Stimulated activated naive CD8-positive, alpha-beta T cell treated with anti-CD3 and anti-CD28 coated beads, Interleukin-15, Interleukin-2, amounts not matched to agents 100 ng/mL and 50 ng/mL, for 24 hours (primary cell): ENCODE data around the gene LONP1.
"Not testable (repeated sequence)": the region's sequence is repeated elsewhere in the genome, so short reads cannot be mapped to it uniquely, and the experiment has no call there.

Source experiments
- H3K27ac Mint-ChIP-seq: one replicate; pipeline ENCODE4 v1.8.0; 2021; ENCODE audit warnings: mild to moderate bottlenecking, mixed read lengths
- H3K27me3 Mint-ChIP-seq: one replicate; pipeline ENCODE4 v1.8.0; 2021; ENCODE audit warnings: mixed read lengths
- H3K36me3 Mint-ChIP-seq: one replicate; pipeline ENCODE4 v1.8.0; 2021; ENCODE audit warnings: low read depth, mixed read lengths
- H3K4me1 Mint-ChIP-seq: one replicate; pipeline ENCODE4 v1.8.0; 2021; ENCODE audit warnings: low read depth, mixed read lengths
- H3K4me3 Mint-ChIP-seq: one replicate; pipeline ENCODE4 v1.8.0; 2021; ENCODE audit warnings: mild to moderate bottlenecking, mixed read lengths
- H3K9me3 Mint-ChIP-seq: one replicate; pipeline ENCODE4 v1.8.0; 2021; ENCODE audit warnings: mixed read lengths

LONP1 gene

DNA sequence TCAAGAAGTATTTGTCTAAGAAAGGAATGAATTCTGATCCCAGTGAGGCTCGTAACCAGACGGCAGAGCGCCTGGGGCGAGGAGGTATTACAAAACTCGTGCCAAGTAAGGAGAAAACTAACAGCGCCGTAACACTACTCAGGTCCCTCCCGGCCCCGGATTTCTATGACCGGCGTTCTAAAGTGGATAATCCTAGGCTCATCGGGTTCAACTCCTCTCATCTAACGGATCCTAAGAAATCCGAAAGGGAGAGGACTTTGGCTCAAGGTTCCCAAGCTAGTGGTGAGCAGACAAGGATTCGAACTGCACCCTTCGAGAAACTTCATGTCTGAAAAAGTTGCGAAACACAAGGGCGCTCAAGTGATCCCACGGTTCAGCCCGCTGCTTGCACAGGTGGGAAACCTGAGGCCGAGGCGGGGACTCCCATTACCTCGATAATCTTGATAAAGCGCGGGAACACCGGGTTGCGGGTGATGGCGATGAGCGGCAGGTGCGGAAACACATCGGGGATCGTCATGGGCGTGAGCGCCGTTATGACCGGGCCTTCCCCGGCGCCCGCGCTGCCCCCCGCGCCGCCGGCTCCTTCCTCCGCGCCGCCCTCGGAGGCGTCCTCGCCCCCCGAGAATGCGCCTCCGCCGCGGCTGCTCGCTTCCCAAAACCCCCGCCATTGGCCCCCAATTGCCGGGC is 529 bp downstream of the LONP1 start:
- Mint-ChIP-seq H3K27me3 (no peaks in the 10 kb centered on the region), H3K4me1 (peaks cover 43% of the 10 kb centered on the region), H3K9me3 (no peaks in the 10 kb centered on the region), H3K36me3 (peaks cover 30% of the 10 kb centered on the region), H3K27ac (peak overlapping the region; percentile 99), H3K4me3 (peak overlapping the region; percentile 98)

- Mint-ChIP-seq H3K27me3 (no peaks in the 10 kb centered on the region), H3K4me1 (peaks cover 46% of the 10 kb centered on the region), H3K27ac (peak overlapping the region; percentile 99), H3K36me3 (peaks cover 36% of the 10 kb centered on the region), H3K9me3 (no peaks in the 10 kb centered on the region), H3K4me3 (peak overlapping the region; percentile 98)
Observed at GRCh38 chr19:5718579-5719273, 1.2 kb downstream of the LONP1 start.

- Mint-ChIP-seq H3K4me3 (peak overlapping the region; percentile 98), H3K9me3 (no peaks in the 10 kb centered on the region), H3K36me3 (peaks cover 42% of the 10 kb centered on the region), H3K4me1 (peaks cover 46% of the 10 kb centered on the region), H3K27ac (peak overlapping the region; percentile 99), H3K27me3 (no peaks in the 10 kb centered on the region)
Observed at GRCh38 chr19:5718037-5718578, 1.8 kb downstream of the LONP1 start.

DNA sequence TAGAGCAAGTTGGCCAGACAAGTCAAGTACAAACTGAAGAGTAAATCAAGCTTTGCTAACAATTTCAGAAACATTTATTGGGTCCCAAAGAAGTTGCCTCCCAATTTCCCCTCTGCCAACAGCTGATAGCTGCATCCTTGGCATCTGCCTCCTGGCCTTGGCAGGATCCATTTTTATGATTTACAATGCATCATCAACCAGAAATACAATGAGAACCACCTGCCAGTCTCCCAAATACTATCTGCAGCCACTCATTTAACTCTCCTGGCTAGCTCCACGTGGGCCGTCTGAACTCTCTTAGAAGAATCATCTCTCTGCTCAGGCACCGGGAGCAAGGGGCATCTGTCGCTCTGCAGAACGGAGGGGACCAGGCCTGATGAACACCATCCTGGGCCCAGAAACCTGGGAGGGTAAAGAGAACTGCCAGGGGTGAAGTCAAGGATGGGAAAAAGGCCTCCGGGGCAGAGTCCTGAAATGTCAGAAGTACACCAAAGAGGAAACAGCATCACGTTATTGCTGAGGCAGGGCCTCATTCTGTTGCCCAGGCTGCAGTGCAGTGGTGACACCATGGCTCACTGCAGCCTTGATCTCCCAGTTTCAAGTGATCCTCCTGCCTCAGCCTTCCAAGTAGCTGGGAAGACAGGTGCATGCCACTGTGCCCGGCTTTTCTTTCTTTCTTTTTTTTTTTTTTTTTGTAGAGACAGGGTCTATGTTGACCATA is 2.6 kb downstream of the LONP1 start:
- Mint-ChIP-seq H3K4me1 (peaks cover 46% of the 10 kb centered on the region), H3K27ac (peak overlapping the region; percentile 99), H3K27me3 (no peaks in the 10 kb centered on the region), H3K4me3 (peak overlapping the region; percentile 98), H3K9me3 (no peaks in the 10 kb centered on the region), H3K36me3 (peaks cover 45% of the 10 kb centered on the region)

- H3K9me3 Mint-ChIP-seq = no peaks in the 10 kb centered on the region
- H3K27ac Mint-ChIP-seq = no peak overlapping the region
- no peaks in the 10 kb centered on the region for H3K27me3 Mint-ChIP-seq
- no peak overlapping the region for H3K4me3 Mint-ChIP-seq
- peaks cover 58% of the 10 kb centered on the region for H3K36me3 Mint-ChIP-seq
- H3K4me1 Mint-ChIP-seq = peaks cover 38% of the 10 kb centered on the region
Observed at GRCh38 chr19:5714816-5715215, 5.1 kb downstream of the LONP1 start.

- Mint-ChIP-seq H3K9me3 (no peaks in the 10 kb centered on the region), H3K27me3 (no peaks in the 10 kb centered on the region), H3K4me3 (no peak overlapping the region), H3K36me3 (peaks cover 46% of the 10 kb centered on the region), H3K27ac (no peak overlapping the region), H3K4me1 (peaks cover 28% of the 10 kb centered on the region)
Observed at GRCh38 chr19:5713228-5713627, 6.7 kb downstream of the LONP1 start.

- no peaks in the 10 kb centered on the region for H3K27me3 Mint-ChIP-seq
- no peaks in the 10 kb centered on the region for H3K9me3 Mint-ChIP-seq
- no peak overlapping the region for H3K4me3 Mint-ChIP-seq
- H3K27ac Mint-ChIP-seq = no peak overlapping the region
- peaks cover 13% of the 10 kb centered on the region for H3K4me1 Mint-ChIP-seq
- H3K36me3 Mint-ChIP-seq = peaks cover 42% of the 10 kb centered on the region
Observed at GRCh38 chr19:5711713-5712161, 8.2 kb downstream of the LONP1 start.

DNA sequence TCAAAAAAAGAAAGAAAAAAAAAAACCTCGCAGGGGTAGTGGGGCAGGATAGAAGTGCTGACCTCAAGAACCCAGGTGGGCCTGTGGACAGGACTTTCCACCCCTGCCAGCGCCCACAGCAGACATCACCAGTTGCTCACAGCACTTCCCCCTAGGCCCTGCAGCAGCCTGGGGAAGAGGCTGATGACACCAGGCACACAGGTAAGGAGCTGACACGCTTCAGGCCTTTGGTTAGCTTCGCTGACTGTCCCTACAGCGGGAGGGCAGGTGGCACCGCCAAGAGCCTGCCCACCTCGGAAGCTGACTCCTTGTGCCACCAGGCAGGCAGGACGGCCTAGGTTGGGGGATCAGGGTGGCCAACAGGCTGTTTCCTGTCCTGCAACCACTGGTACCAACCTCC is 8.9 kb downstream of the LONP1 start:
- no peak overlapping the region for H3K4me3 Mint-ChIP-seq
- H3K4me1 Mint-ChIP-seq = peaks cover 8% of the 10 kb centered on the region
- H3K36me3 Mint-ChIP-seq = peaks cover 44% of the 10 kb centered on the region
- no peaks in the 10 kb centered on the region for H3K27me3 Mint-ChIP-seq
- no peak overlapping the region for H3K27ac Mint-ChIP-seq
- no peaks in the 10 kb centered on the region for H3K9me3 Mint-ChIP-seq

GRCh38 chr19:5707576-5708575 is 12.1 kb downstream of the LONP1 start:
- Mint-ChIP-seq H3K9me3 (no peaks in the 10 kb centered on the region), H3K27me3 (no peaks in the 10 kb centered on the region), H3K4me3 (no peak overlapping the region), H3K27ac (no peak overlapping the region), H3K4me1 (no peaks in the 10 kb centered on the region), H3K36me3 (peaks cover 41% of the 10 kb centered on the region)

DNA sequence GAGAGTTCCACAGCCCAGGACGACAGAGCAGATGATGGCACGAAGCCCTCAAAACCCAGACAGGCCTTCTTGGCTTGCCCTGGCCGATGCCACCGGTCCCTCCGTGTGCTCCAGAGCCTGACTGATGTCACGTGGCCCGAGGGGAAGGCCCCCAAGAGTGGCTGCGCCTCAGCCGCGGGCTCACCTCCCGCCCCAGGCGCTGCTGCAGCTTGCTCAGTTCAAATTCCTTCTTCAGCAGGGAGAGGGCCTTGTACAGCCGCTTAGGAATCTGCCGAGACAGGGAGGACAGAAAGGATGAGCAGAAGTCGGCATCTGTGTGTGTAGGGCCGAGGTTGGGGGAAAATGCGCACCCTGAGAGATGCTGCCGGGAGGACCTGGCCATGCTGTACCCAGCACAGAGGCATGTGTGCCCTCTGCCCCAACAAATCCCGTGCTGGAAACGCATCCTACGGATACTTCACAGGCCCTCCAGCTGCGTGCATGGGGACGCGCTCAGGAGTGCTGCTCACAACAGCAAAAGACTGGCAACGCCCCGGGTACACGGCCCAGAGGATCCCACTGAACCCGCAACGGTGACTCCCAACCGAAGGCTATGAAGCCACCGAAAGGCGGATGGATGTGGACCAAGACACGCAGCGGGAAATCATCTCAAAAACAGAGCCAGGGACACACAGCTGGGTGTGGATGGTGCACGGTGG is 12.9 kb downstream of the LONP1 start:
- Mint-ChIP-seq H3K27me3 (no peaks in the 10 kb centered on the region), H3K4me1 (no peaks in the 10 kb centered on the region), H3K9me3 (no peaks in the 10 kb centered on the region), H3K36me3 (peaks cover 37% of the 10 kb centered on the region), H3K4me3 (no peak overlapping the region), H3K27ac (no peak overlapping the region)

DNA sequence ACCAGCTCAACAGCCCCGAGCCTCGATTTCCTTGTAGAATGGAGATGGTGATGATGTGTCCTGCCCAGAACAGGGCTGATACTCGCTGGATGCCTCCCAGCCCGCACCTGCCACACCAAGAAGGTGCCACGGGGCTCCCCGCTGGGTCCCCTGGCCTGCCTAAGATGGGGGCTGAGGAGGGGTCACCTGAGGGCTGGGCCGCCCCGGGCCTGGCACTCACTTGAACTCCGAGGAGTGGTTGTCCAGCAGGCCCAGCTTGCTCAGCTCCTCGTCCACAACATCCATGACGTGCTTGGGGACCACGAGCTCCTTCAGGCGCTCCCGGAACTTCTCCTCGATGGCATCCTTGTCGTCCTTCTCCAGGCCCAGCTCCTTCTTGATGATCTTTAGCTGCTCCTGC is 14.4 kb downstream of the LONP1 start:
- Mint-ChIP-seq H3K4me1 (no peaks in the 10 kb centered on the region), H3K27ac (no peak overlapping the region), H3K4me3 (no peak overlapping the region), H3K9me3 (no peaks in the 10 kb centered on the region), H3K36me3 (peaks cover 43% of the 10 kb centered on the region), H3K27me3 (no peaks in the 10 kb centered on the region)

GRCh38 chr19:5703819-5704818 is 15.8 kb downstream of the LONP1 start:
- no peaks in the 10 kb centered on the region for H3K9me3 Mint-ChIP-seq
- H3K4me3 Mint-ChIP-seq = no peak overlapping the region
- no peaks in the 10 kb centered on the region for H3K4me1 Mint-ChIP-seq
- no peak overlapping the region for H3K27ac Mint-ChIP-seq
- no peaks in the 10 kb centered on the region for H3K27me3 Mint-ChIP-seq
- H3K36me3 Mint-ChIP-seq = peaks cover 43% of the 10 kb centered on the region

DNA sequence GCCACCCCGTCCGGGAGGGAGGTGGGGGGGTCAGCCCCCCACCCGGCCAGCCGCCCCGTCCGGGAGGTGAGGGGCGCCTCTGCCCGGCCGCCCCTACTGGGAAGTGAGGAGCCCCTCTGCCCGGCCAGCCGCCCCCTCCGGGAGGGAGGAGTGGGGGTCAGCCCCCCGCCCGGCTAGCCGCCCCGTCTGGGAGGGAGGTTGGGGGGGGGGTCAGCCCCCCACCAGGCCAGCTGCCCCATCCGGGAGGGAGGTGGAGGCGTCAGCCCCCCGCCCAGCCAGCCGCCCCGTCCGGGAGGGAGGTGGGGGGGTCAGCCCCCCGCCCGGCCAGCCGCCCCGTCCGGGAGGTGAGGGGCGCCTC is 17.9 kb downstream of the LONP1 start:
- H3K36me3 Mint-ChIP-seq = peaks cover 45% of the 10 kb centered on the region
- not testable (repeated sequence) for H3K27me3 Mint-ChIP-seq, H3K4me1 Mint-ChIP-seq, H3K4me3 Mint-ChIP-seq, H3K9me3 Mint-ChIP-seq, H3K27ac Mint-ChIP-seq
